Effector memory CD8-positive, alpha-beta T cell (primary cell): Measurements from ENCODE around the gene FICD.
"Not testable (repeated sequence)": the region's sequence is repeated elsewhere in the genome, so short reads cannot be mapped to it uniquely, and the experiment has no call there.

Experiments used
- ATAC-seq: fragments of 150-1000 bp; cut with Tn5 transposase; replicated peaks from 2 replicates; pipeline ENCODE4 v1.10.0; 2021; ENCODE audit warnings: mild to moderate bottlenecking, moderate library complexity
- DNase-seq, 3 experiments: peaks; one replicate each; pipeline ENCODE4 v3.0.0; 2021
- H3K27ac Mint-ChIP-seq, 2 donors: one replicate each; pipeline ENCODE4 v1.8.0; 2022; ENCODE audit warnings: mild to moderate bottlenecking in 2 of 2, mixed read lengths in 2 of 2, moderate library complexity in 2 of 2
- H3K27me3 Mint-ChIP-seq, 2 donors: one replicate each; pipeline ENCODE4 v1.8.0; 2022; ENCODE audit warnings: mixed read lengths in 2 of 2
- H3K36me3 Mint-ChIP-seq: one replicate; pipeline ENCODE4 v1.8.0; 2022; ENCODE audit warnings: mild to moderate bottlenecking, moderate library complexity, mixed read lengths; ENCODE audit not compliant: insufficient read depth
- H3K4me1 Mint-ChIP-seq, 2 donors: one replicate each; pipeline ENCODE4 v1.8.0; 2022; ENCODE audit warnings: low read depth in 2 of 2, mixed read lengths in 2 of 2
- H3K4me3 Mint-ChIP-seq, 2 donors: one replicate each; pipeline ENCODE4 v1.8.0; 2022; ENCODE audit warnings: mild to moderate bottlenecking in 2 of 2, mixed read lengths in 2 of 2, moderate library complexity in 2 of 2
- H3K9me3 Mint-ChIP-seq, 2 donors: one replicate each; pipeline ENCODE4 v1.8.0; 2022; ENCODE audit warnings: mixed read lengths in 2 of 2

The FICD gene

DNA sequence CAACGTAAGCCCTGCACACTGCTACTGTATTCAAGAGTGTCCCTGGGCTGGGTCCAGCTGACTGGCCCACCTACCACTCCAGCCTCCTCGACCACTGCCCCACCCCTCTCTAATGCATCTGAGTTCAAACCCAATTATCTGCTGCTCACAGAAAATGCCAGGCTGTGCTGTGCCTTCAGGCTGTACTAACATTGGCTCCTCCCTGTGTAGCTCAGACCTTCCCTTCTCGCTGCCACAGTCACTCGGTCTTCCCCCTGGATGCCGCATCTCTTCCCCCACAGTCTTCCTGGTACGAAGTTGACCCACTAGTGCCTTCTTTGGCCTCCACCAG lies 12.1 kb downstream of the FICD start:
- no peaks in the 10 kb centered on the region for H3K27me3 Mint-ChIP-seq
- H3K36me3 Mint-ChIP-seq, result peaks cover 89% of the 10 kb centered on the region
- DNase-seq (no peak), ATAC-seq (no peak)
- H3K27ac Mint-ChIP-seq, result peak overlapping the region; percentile 67 to 83
- H3K9me3 Mint-ChIP-seq, result no peaks in the 10 kb centered on the region
- peaks cover 5 to 17% of the 10 kb centered on the region in 2 donors for H3K4me1 Mint-ChIP-seq
- H3K4me3 Mint-ChIP-seq, result no peak overlapping the region

DNA sequence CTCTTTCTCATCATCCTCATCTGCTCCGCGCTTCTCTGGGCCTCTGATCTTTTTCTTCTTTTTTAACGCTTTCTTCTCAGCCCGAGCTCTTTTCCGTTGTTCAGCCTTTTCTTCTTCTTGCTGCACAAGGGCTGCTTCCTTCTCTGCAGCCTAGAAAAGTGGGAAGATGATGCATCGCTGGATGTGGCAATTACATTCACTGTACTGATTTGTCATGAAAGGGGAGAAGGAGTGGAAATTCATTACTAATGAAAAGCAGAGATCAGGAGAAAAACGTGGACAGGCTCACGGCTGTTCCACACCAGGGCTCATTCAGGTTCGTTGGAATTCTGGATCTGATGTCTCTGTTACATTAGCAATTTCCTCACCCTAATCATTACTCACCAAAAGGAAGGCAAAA lies 15.1 kb downstream of the FICD start:
- Mint-ChIP-seq H3K4me3 (no peak overlapping the region), H3K9me3 (no peaks in the 10 kb centered on the region), H3K27me3 (no peaks in the 10 kb centered on the region), H3K4me1 (peaks cover 5 to 17% of the 10 kb centered on the region in 2 donors), H3K36me3 (peaks cover 90% of the 10 kb centered on the region), H3K27ac (peak overlapping the region in 1 of 2 donors; percentile 38)
- no peak for DNase-seq
- ATAC-seq, result no peak

GRCh38 chr12:108531929-108532848 lies 17.1 kb downstream of the FICD start:
- peaks cover 90% of the 10 kb centered on the region for H3K36me3 Mint-ChIP-seq
- ATAC-seq (no peak), DNase-seq (no peak)
- no peaks in the 10 kb centered on the region for H3K27me3 Mint-ChIP-seq
- H3K4me3 Mint-ChIP-seq, result no peak overlapping the region
- H3K9me3 Mint-ChIP-seq, result no peaks in the 10 kb centered on the region
- peaks cover 2 to 14% of the 10 kb centered on the region in 2 donors for H3K4me1 Mint-ChIP-seq
- H3K27ac Mint-ChIP-seq, result no peak overlapping the region

GRCh38 chr12:108538146-108538545 lies 23.1 kb downstream of the FICD start:
- H3K4me1 Mint-ChIP-seq, result peaks cover 2 to 19% of the 10 kb centered on the region in 2 donors
- H3K9me3 Mint-ChIP-seq, result no peaks in the 10 kb centered on the region
- H3K36me3 Mint-ChIP-seq, result peaks cover 78% of the 10 kb centered on the region
- DNase-seq (no peak), ATAC-seq (no peak)
- no peak overlapping the region for H3K4me3 Mint-ChIP-seq
- peak overlapping the region; percentile 46 to 66 for H3K27ac Mint-ChIP-seq
- H3K27me3 Mint-ChIP-seq, result no peaks in the 10 kb centered on the region

- Mint-ChIP-seq H3K27me3 (no peaks in the 10 kb centered on the region), H3K9me3 (no peaks in the 10 kb centered on the region), H3K36me3 (peaks cover 77% of the 10 kb centered on the region), H3K27ac (peak overlapping the region; percentile 46 to 66), H3K4me1 (peaks cover 5 to 19% of the 10 kb centered on the region in 2 donors), H3K4me3 (no peak overlapping the region)
- ATAC-seq (no peak), DNase-seq (no peak)
These were observed 23.6 kb downstream of the FICD start for GRCh38 chr12:108538616-108539195.

- DNase-seq, result no peak
- no peak overlapping the region for H3K4me3 Mint-ChIP-seq
- no peaks in the 10 kb centered on the region for H3K9me3 Mint-ChIP-seq
- H3K27ac Mint-ChIP-seq, result peak overlapping the region in 1 of 2 donors; percentile 78
- peaks cover 6 to 19% of the 10 kb centered on the region in 2 donors for H3K4me1 Mint-ChIP-seq
- no peaks in the 10 kb centered on the region for H3K27me3 Mint-ChIP-seq
- no peak for ATAC-seq
- H3K36me3 Mint-ChIP-seq, result peaks cover 74% of the 10 kb centered on the region
These were observed 27.2 kb downstream of the FICD start for GRCh38 chr12:108542320-108542719.

DNA sequence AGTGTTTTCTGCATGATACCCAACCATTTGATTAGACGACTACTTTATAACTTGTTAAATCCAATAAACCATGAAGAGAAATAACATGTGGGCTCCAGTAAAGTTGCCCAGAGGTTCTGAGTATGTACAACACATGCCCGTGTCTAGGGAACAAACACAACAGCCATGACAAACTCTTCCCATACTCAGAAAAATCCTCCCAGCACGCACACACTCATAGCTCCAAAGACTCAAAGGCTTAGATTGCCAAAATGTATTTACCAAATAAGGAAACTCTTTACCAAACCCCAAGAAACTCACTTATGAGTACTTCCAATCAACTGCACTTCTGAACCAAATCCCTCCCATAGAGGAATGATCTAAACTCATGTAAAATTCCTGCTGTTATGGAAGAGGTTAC lies 28.6 kb downstream of the FICD start:
- Mint-ChIP-seq H3K27me3 (no peaks in the 10 kb centered on the region), H3K9me3 (no peaks in the 10 kb centered on the region), H3K27ac (no peak overlapping the region), H3K36me3 (peaks cover 74% of the 10 kb centered on the region), H3K4me3 (no peak overlapping the region), H3K4me1 (peaks cover 6 to 17% of the 10 kb centered on the region in 2 donors)
- DNase-seq (no peak), ATAC-seq (no peak)

DNA sequence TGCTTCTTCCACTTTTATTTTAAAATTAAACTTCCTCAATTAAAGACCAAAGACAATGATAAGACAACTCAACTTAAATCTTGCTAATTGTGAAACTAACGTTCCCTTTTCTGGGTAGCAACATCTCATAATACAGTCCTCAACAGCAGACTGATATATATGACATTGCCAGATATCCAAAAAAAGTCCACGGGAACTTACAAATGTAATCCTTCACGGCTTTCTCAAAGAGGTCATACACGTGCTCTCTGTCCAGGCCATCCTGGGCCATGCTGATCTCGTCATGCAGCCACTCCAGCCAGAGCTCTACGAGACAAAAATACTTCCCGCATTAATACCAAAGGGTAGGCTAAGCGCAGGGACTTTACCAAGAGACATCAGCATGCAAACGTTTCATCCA lies 32.6 kb downstream of the FICD start:
- peaks cover 29 to 30% of the 10 kb centered on the region in 2 donors for H3K4me1 Mint-ChIP-seq
- no peaks in the 10 kb centered on the region for H3K9me3 Mint-ChIP-seq
- no peaks in the 10 kb centered on the region for H3K27me3 Mint-ChIP-seq
- H3K27ac Mint-ChIP-seq, result peak overlapping the region in 1 of 2 donors; percentile 52
- no peak overlapping the region for H3K4me3 Mint-ChIP-seq
- DNase-seq (no peak), ATAC-seq (no peak)
- peaks cover 73% of the 10 kb centered on the region for H3K36me3 Mint-ChIP-seq

DNA sequence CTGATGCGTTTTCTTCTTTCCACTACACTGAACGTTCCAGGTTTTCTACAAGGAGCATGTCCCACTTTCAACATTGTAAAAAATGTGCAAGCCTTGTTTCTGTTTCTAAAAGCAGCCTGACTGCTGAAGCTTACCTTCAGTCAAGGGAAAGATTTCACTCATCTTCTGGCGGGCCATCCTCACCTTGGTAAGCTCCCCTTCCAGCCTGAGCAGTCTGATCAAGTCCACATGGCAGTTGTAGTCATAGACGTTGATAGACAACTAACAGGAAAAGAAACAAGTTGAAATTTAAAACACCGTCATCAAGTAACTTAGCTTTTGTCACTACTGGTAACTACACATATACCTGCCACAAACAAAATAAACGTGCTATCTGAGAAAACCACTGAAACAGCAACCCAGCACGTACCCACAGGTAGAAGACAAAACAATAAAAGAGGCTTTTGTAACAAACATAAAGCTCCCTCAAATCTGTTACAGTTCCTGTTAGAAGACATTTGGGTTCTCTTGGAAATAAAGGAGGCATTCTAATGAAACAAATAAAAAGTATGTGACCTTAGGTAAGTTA lies 34.0 kb downstream of the FICD start:
- Mint-ChIP-seq H3K4me1 (peaks cover 35 to 43% of the 10 kb centered on the region in 2 donors), H3K27me3 (no peaks in the 10 kb centered on the region), H3K36me3 (peaks cover 66% of the 10 kb centered on the region), H3K4me3 (no peak overlapping the region), H3K9me3 (no peaks in the 10 kb centered on the region), H3K27ac (peak overlapping the region in 1 of 2 donors; percentile 19)
- ATAC-seq (no peak), DNase-seq (no peak)

DNA sequence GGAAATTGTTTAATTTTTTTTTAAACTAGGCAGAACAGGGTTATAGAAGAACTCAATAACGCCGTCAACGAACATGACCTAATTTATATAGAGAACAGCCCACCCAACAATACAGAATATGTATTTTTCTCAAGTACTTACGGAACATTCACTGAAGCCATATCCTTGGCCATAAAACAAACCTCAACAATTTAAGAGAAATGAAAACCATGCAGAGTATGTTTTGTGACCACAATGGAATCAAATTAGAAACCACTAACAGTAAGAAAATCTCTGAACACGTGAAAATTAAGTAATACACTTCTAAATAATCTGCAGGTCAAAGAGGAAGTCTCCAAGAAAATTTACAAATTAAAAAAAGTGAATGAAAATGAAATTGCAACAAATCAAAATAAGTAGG lies 36.5 kb downstream of the FICD start:
- no peak for DNase-seq
- H3K27me3 Mint-ChIP-seq, result no peaks in the 10 kb centered on the region
- peaks cover 40 to 58% of the 10 kb centered on the region in 2 donors for H3K4me1 Mint-ChIP-seq
- peak overlapping the region; percentile 9 to 55 for H3K4me3 Mint-ChIP-seq
- peaks cover 46% of the 10 kb centered on the region for H3K36me3 Mint-ChIP-seq
- peak overlapping the region; percentile 19 to 76 for H3K27ac Mint-ChIP-seq
- no peaks in the 10 kb centered on the region for H3K9me3 Mint-ChIP-seq
- ATAC-seq, result no peak

DNA sequence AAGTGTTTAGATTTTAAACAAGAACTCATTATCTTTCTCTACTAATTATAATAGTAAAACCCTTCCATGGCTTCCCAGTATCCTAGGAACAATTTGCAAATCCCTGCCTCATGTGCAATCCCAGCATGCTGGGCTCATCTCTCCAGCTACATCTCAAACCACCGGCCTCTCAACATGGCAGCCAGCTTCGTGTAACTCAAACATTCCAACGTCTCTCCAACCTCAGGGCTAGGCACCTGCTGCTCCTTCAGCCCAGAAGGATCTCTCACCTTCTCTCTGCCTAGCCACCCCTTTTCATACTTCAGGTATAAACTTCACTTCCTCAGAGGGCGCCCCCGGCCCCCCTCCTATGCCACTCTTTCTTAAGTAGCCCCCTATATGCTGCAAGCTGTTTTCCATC lies 38.7 kb downstream of the FICD start:
- Mint-ChIP-seq H3K36me3 (peaks cover 38% of the 10 kb centered on the region), H3K4me1 (peaks cover 52 to 71% of the 10 kb centered on the region in 2 donors), H3K27me3 (no peaks in the 10 kb centered on the region), H3K4me3 (peak overlapping the region; percentile 2 to 30), H3K9me3 (no peaks in the 10 kb centered on the region), H3K27ac (peak overlapping the region; percentile 39 to 65)
- no peak for ATAC-seq
- DNase-seq, result no peak

- not testable (repeated sequence) for H3K27me3 Mint-ChIP-seq, H3K9me3 Mint-ChIP-seq, DNase-seq, ATAC-seq, H3K27ac Mint-ChIP-seq
- Mint-ChIP-seq H3K36me3 (peaks cover 35% of the 10 kb centered on the region), H3K4me3 (peak overlapping the region in 1 of 2 donors; percentile 6), H3K4me1 (peaks cover 57 to 76% of the 10 kb centered on the region in 2 donors)
These were observed 40.3 kb downstream of the FICD start for GRCh38 chr12:108555383-108555782.

DNA sequence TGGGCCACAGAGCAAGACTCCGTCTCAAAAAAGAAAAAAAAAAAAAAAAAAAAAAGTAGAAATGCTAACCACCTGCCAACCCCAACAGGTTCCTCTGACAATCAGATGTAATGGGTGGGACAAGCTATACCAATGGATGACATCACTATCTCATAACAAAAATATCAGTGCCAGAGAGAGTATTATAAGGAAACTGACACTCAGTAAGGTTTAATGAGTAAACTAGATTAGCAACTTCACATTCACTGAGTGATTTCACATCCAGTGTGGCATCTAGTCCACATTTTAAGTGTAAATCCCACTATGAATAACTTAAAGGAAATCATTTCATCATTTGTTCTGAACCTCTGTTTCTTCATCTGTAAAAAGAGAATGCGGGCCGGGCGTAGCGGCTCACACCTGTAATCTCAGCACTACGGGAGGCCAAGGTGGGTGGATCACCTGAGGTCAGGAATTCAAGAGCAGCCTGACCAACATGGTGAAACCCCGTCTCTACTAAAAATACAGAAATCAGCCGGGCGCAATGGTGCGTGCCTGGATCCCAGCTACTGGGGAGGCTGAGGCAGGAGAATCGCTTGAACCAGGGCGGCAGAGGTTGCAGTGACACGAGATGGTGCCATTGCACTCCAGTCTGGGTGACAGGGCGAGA lies 44.1 kb downstream of the FICD start:
- peaks cover 63% of the 10 kb centered on the region for H3K36me3 Mint-ChIP-seq
- ATAC-seq (no peak), DNase-seq (no peak)
- no peaks in the 10 kb centered on the region for H3K9me3 Mint-ChIP-seq
- peak overlapping the region; percentile 96 to 98 for H3K4me3 Mint-ChIP-seq
- peaks cover 48 to 56% of the 10 kb centered on the region in 2 donors for H3K4me1 Mint-ChIP-seq
- no peaks in the 10 kb centered on the region for H3K27me3 Mint-ChIP-seq
- peak overlapping the region; percentile 98 to 99 for H3K27ac Mint-ChIP-seq
